OCI-LY3 (cell line): ENCODE data around the gene ZBTB38.

Source experiments
- H2AFZ ChIP-seq: fragments of 200-600, 300-600 bp; shearing (Covaris generic); 2 replicates; pipeline ENCODE4 v1.6.0; 2014; ENCODE audit warnings: antibody characterized with exemption, low read depth, low read length
- H3K27ac ChIP-seq: fragments of 200-600, 300-600 bp; sonication (generic); 2 replicates; pipeline ENCODE4 v1.5.1; 2014; ENCODE audit warnings: mild to moderate bottlenecking, low read length, moderate library complexity, mixed read lengths
- H3K27me3 ChIP-seq: fragments of 200-600, 300-600 bp; sonication (generic); 2 replicates; pipeline ENCODE4 v1.6.1; 2014; ENCODE audit warnings: low read depth, low read length, mixed read lengths
- H3K36me3 ChIP-seq: fragments of 200-600, 300-600 bp; sonication (generic); replicated peaks from 2 replicates; pipeline ENCODE3; 2014; ENCODE audit warnings: low read depth, low read length, mixed read lengths
- H3K4me1 ChIP-seq: fragments of 300-600, 200-600 bp; sonication (generic); 2 replicates; pipeline ENCODE4 v1.6.1; 2014; ENCODE audit warnings: low read length, mixed read lengths
- H3K4me2 ChIP-seq: fragments of 200-600, 300-600 bp; sonication (generic); 2 replicates; pipeline ENCODE4 v1.6.1; 2014; ENCODE audit warnings: low read length, mixed read lengths
- H3K4me3 ChIP-seq: fragments of 300-600, 200-600 bp; sonication (generic); 2 replicates; pipeline ENCODE4 v1.5.1; 2014; ENCODE audit warnings: antibody characterized with exemption, mild to moderate bottlenecking, low read length, moderate library complexity
- H3K79me2 ChIP-seq: fragments of 300-600, 200-600 bp; shearing (Covaris generic); 2 replicates; pipeline ENCODE4 v1.6.1; 2014; ENCODE audit warnings: mild to moderate bottlenecking, low read length, mixed read lengths
- H3K9ac ChIP-seq: fragments of 300-600, 200-600 bp; shearing (Covaris generic); 2 replicates; pipeline ENCODE4 v1.6.0; 2014; ENCODE audit warnings: mild to moderate bottlenecking, low read length, moderate library complexity
- H3K9me3 ChIP-seq: fragments of 200-600, 300-600 bp; shearing (Covaris generic); 2 replicates; pipeline ENCODE4 v1.6.1; 2014; ENCODE audit warnings: low read length, mixed read lengths; ENCODE audit not compliant: insufficient read depth
- H4K20me1 ChIP-seq: fragments of 200-600, 300-600 bp; sonication (generic); 2 replicates; pipeline ENCODE4 v1.6.1; 2016; ENCODE audit warnings: low read length, mixed read lengths; ENCODE audit not compliant: insufficient read depth
- EZH2phosphoT487 ChIP-seq: fragments of 200-600 bp; shearing (Covaris generic); IDR thresholded peaks from 2 replicates; pipeline ENCODE4 v1.6.1; 2018; ENCODE audit warnings: antibody characterized with exemption, mixed run types, low read depth
- TF ChIP-seq, protein P1 (sequence below): fragments of 200-600, 300-600 bp; sonication (generic); IDR thresholded peaks from 2 replicates; pipeline ENCODE4 v1.5.1; 2014; ENCODE audit warnings: antibody characterized with exemption, low read length, low read depth

The ZBTB38 gene

DNA sequence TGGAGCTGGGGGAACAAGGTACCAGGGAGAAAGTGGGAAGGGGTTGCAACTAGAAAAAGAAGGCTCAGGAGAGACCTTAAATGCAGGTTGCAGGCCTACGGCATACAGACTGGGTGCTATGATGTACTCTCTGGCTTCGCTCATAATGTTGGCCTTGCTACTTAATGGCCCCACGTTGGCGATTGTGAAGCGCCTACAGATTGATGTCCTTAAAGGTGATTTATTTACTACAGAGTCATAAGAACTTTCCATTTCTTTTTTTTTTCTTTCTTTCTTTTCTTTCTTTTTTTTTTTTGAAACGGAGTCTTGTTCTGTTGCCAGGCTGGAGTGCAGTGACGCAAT lies 25.4 kb downstream of the ZBTB38 start:
- no peak overlapping the region for H2AFZ ChIP-seq
- H3K9ac ChIP-seq = no peak overlapping the region
- no peaks in the 10 kb centered on the region for H3K27me3 ChIP-seq
- H3K36me3 ChIP-seq = no peaks in the 10 kb centered on the region
- H3K27ac ChIP-seq = no peak overlapping the region
- no peak for TF ChIP-seq EZH2phosphoT487
- TF ChIP-seq, protein P1, sequence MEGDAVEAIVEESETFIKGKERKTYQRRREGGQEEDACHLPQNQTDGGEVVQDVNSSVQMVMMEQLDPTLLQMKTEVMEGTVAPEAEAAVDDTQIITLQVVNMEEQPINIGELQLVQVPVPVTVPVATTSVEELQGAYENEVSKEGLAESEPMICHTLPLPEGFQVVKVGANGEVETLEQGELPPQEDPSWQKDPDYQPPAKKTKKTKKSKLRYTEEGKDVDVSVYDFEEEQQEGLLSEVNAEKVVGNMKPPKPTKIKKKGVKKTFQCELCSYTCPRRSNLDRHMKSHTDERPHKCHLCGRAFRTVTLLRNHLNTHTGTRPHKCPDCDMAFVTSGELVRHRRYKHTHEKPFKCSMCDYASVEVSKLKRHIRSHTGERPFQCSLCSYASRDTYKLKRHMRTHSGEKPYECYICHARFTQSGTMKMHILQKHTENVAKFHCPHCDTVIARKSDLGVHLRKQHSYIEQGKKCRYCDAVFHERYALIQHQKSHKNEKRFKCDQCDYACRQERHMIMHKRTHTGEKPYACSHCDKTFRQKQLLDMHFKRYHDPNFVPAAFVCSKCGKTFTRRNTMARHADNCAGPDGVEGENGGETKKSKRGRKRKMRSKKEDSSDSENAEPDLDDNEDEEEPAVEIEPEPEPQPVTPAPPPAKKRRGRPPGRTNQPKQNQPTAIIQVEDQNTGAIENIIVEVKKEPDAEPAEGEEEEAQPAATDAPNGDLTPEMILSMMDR = no peak
- H3K4me3 ChIP-seq = no peak overlapping the region
- H3K4me2 ChIP-seq = no peak overlapping the region
- no peaks in the 10 kb centered on the region for H4K20me1 ChIP-seq
- H3K4me1 ChIP-seq = 0 out of 2 replicates have a peak, but pooled peaks cover 3% of the 10 kb centered on the region
- peaks cover 8% of the 10 kb centered on the region for H3K9me3 ChIP-seq
- H3K79me2 ChIP-seq = no peaks in the 10 kb centered on the region

DNA sequence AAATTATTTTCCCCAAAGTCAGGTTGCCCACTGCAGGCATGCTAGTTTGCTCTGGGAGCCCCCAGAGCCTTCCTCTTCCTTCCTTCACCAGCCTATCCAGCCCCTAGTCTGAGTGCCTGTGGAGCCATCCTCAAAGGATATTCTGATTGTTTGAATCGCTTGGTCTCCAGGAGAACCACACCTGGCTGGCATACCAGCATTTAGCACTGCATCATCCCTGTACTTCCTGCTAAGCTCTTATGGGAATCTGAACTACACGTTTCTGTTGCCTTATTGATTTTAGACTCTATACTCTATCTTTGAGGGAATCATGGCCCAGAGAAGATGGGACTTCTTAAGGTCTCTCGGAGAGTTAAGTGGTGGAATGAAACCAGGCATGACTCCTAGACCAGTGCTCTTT lies 26.3 kb downstream of the ZBTB38 start:
- no peak overlapping the region for H3K27ac ChIP-seq
- no peaks in the 10 kb centered on the region for H4K20me1 ChIP-seq
- peaks cover 8% of the 10 kb centered on the region for H3K9me3 ChIP-seq
- TF ChIP-seq, protein P1 = no peak
- no peak for TF ChIP-seq EZH2phosphoT487
- no peak overlapping the region for H3K4me2 ChIP-seq
- H2AFZ ChIP-seq = no peak overlapping the region
- no peaks in the 10 kb centered on the region for H3K4me1 ChIP-seq
- H3K36me3 ChIP-seq = no peaks in the 10 kb centered on the region
- no peak overlapping the region for H3K4me3 ChIP-seq
- H3K27me3 ChIP-seq = no peaks in the 10 kb centered on the region
- no peaks in the 10 kb centered on the region for H3K79me2 ChIP-seq
- H3K9ac ChIP-seq = no peak overlapping the region

DNA sequence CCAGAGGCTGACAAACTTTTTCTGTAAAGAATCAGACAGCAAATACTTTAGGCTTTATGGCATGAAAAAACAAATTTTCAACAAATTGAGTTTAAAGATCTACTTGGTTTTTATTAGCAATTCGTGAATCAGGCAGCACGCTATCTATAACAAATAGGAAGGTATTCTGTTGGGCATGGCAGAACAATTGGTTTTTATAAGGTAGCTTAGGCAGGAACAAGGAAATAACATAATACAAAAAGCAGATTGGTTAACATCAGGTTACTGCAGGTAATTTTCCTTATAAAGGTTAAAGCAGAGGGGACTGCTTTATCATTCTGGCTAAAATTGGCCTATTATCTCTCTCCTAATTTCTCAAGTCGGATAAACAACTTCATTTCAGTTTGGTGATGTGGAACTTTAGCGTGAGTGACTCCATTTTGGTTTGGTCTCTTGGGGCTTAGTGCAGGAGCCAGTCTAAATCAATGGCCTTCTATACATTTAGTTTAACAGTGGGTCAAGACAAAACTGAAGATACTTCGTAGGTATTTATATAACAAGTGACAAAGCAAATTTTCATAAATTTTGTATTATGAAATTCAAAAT lies 26.8 kb downstream of the ZBTB38 start:
- no peaks in the 10 kb centered on the region for H3K4me1 ChIP-seq
- H3K4me3 ChIP-seq = no peak overlapping the region
- no peak overlapping the region for H3K27ac ChIP-seq
- H2AFZ ChIP-seq = no peak overlapping the region
- H3K9ac ChIP-seq = no peak overlapping the region
- H3K27me3 ChIP-seq = no peaks in the 10 kb centered on the region
- peaks cover 8% of the 10 kb centered on the region for H3K9me3 ChIP-seq
- TF ChIP-seq, protein P1 = no peak
- H3K36me3 ChIP-seq = no peaks in the 10 kb centered on the region
- no peak overlapping the region for H3K4me2 ChIP-seq
- H4K20me1 ChIP-seq = no peaks in the 10 kb centered on the region
- no peaks in the 10 kb centered on the region for H3K79me2 ChIP-seq

DNA sequence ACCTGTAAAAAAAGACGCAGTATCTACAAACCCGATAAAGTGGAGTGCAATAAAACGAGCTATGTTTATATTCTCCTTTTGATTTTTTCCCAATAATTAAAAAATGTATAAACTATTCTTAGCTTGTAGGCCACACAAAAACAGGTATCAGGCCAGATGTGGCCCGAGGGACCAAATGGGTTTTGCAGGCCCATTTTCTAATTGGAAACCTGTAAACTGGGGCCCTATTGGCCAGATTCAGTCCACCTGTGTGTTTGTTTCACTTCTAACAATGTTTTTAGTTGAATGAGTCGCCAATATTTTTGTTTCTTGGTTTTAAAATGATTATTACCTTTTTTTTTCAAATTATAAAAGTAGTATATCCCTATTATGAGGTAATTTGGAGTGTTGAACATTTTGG lies 29.7 kb downstream of the ZBTB38 start:
- H4K20me1 ChIP-seq = no peaks in the 10 kb centered on the region
- no peak for TF ChIP-seq EZH2phosphoT487
- TF ChIP-seq, protein P1 = no peak
- H3K4me2 ChIP-seq = no peak overlapping the region
- H3K27me3 ChIP-seq = no peaks in the 10 kb centered on the region
- no peaks in the 10 kb centered on the region for H3K79me2 ChIP-seq
- H3K4me1 ChIP-seq = peaks cover 6% of the 10 kb centered on the region
- no peak overlapping the region for H3K9ac ChIP-seq
- H3K27ac ChIP-seq = no peak overlapping the region
- no peak overlapping the region for H3K4me3 ChIP-seq
- peaks cover 8% of the 10 kb centered on the region for H3K9me3 ChIP-seq
- no peak overlapping the region for H2AFZ ChIP-seq
- no peaks in the 10 kb centered on the region for H3K36me3 ChIP-seq
